D721Med (cell line): Measurements from ENCODE around the gene MGAT3.

Experiments
- DNase-seq: peaks from one replicate; pipeline ENCODE4 v3.0.0; 2011; ENCODE audit warnings: low spot score; ENCODE audit not compliant: insufficient read length
- FAIRE-seq: peaks from 2 replicates; lab custom pipeline; 2011; peaks lifted over from hg19 to GRCh38; lab: Jason Lieb, UNC
- CTCF ChIP-seq: IDR thresholded peaks from 2 replicates; pipeline ENCODE4 v1.5.1; 2012; ENCODE audit warnings: mild to moderate bottlenecking, control low read depth; ENCODE audit not compliant: insufficient read depth; ENCODE audit errors: missing control alignments

MGAT3 gene

DNA sequence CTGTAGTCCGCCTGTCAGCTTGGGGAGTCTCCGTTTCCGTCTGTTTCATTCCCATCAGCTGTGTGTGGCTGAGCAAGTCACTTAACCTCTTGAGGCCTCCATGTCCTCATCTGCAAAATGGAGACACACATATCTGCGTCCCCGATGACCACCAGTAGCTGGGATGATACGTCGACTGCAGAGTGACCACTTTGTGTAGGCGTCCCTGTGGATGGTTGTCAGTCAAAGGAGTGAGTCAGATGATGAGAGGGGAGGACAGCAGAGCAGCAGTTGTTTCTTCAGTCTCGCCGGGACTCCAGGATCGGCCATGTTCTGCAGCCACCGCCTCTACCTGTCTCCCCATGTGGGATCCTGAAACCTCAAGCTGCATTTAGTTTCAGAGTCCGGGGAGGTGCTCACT lies 19.9 kb downstream of the MGAT3 start:
- no peak for TF ChIP-seq CTCF
- FAIRE-seq (no peak), DNase-seq (no peak)

DNA sequence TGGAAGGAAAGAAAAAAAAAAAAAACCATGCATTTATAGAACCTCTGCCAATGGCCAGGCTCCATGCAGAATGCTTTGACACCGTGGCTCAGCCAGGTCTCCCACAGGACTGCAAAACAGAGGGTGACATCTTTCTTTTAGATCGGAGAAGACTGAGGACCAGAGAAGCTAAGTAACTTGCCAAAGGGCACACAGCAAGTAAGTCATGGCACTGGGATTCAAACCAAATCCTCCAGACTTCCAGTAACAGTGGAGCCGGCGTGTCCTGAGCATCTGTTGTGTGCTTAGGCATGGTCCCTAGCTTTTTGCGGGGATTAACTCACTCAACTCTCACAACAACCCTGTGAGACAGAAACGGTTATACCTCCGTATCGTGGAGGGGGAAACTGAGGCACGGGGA lies 20.7 kb downstream of the MGAT3 start:
- FAIRE-seq (no peak), DNase-seq (no peak)
- TF ChIP-seq CTCF: no peak

- TF ChIP-seq CTCF: no peak
- no peak for DNase-seq
- FAIRE-seq: no peak
Measured at GRCh38 chr22:39478441-39478850, 21.6 kb downstream of the MGAT3 start.

DNA sequence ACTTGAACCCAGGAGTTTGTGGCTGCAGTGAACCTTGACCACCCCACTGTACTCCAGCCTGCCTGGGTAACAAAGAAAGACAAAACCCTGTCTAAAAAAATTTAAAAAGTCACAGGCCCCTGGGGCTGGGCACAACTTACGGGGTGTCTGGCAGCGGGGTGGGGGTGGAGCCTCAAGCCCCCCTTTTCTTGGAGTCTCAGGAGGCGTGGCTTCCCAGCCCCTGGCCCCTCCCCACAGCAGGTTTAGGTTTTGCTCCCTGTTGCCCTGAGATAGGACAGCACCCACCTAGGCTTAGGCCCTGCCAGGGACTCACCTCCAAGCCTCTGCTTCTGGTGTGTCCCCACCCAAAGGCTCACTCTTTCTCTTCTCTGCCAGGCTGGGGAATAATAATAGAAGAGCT lies 22.4 kb downstream of the MGAT3 start:
- TF ChIP-seq CTCF: no peak
- DNase-seq (no peak), FAIRE-seq (no peak)

GRCh38 chr22:39480557-39480956 lies 23.7 kb downstream of the MGAT3 start:
- DNase-seq (no peak), FAIRE-seq (no peak)
- TF ChIP-seq CTCF: no peak

DNA sequence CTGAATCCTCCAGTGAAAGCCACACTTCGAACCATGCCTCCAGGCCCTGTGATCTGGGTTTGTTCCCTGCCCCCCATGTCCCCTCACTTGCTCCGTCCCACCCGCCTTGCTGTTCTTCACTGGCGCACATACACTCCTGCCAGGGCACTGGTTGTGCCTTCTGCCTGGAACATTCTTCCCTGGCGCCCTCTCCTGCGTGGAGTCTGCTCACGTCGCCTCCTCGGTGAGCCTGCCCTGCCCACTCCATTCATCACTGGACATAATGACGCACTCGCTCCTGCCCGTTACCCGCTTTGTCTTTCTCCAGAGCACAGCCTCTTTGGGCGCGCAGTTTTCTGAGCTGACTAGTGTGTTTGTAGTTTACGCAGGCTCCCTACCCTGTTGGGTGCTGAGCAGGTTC lies 24.2 kb downstream of the MGAT3 start:
- no peak for TF ChIP-seq CTCF
- DNase-seq (no peak), FAIRE-seq (no peak)

DNA sequence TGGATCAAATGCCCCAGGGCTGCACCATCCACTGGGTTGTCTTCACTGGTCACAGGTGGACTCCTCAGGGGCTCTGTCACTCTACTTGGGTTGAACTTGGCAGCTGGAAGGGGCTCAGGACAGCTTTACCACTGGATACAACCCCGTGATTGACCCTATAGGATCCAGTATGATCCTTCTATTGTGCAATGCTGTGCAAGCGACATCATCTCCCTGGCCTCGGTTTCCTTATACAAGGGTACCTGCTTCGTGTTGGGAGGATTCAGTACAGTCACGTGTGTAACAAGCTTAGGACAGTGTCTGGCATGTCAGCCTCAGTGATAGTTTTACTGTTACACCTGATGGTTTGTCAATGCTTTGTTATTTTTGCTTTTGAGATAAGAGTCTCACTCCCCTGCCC lies 24.8 kb downstream of the MGAT3 start:
- DNase-seq (no peak), FAIRE-seq (no peak)
- no peak for TF ChIP-seq CTCF
